Measurements from ENCODE around the gene GSTM5. TPM values are rescaled to one million over a fixed set of nuclear protein-coding genes. Genes with fewer than 3 reads are reported as not detected.
"Not testable (repeated sequence)": the region's sequence is repeated elsewhere in the genome, so short reads cannot be mapped to it uniquely, and the experiment has no call there.

GSTM5 gene
- total RNA-seq, 1 donor from 2014 or later = not detected

- no peak for TF ChIP-seq CTCF (IDR thresholded peaks at IDR 0.05)
- Mint-ChIP-seq H3K36me3 (ENCODE audit: low read depth) (peaks cover 3% of the 10 kb centered on the region), H3K27me3 (ENCODE audit: low read depth) (no peaks in the 10 kb centered on the region), H3K4me3 (ENCODE audit: unreplicated experiment) (no peak overlapping the region), H3K4me1 (ENCODE audit: low read depth) (peaks cover 9% of the 10 kb centered on the region), H3K9me3 (ENCODE audit: low read depth) (no peaks in the 10 kb centered on the region), H3K27ac (ENCODE audit: unreplicated experiment) (no peak overlapping the region)
- DNase-seq (ENCODE audit: low spot score) = no peak
Observed at GRCh38 chr1:109671067-109671466, 41.0 kb upstream of the GSTM5 start.

- not testable (repeated sequence) for H3K27ac Mint-ChIP-seq (ENCODE audit: unreplicated experiment); DNase-seq (ENCODE audit: low spot score); H3K27me3 Mint-ChIP-seq (ENCODE audit: low read depth); H3K4me3 Mint-ChIP-seq (ENCODE audit: unreplicated experiment); H3K36me3 Mint-ChIP-seq (ENCODE audit: low read depth); H3K4me1 Mint-ChIP-seq (ENCODE audit: low read depth); H3K9me3 Mint-ChIP-seq (ENCODE audit: low read depth)
Observed at GRCh38 chr1:109673861-109674260, 38.2 kb upstream of the GSTM5 start.

GRCh38 chr1:109676683-109677381 lies 35.2 kb upstream of the GSTM5 start:
- DNase-seq (ENCODE audit: low spot score); H3K4me3 Mint-ChIP-seq (ENCODE audit: unreplicated experiment); H3K27ac Mint-ChIP-seq (ENCODE audit: unreplicated experiment); H3K27me3 Mint-ChIP-seq (ENCODE audit: low read depth); H3K36me3 Mint-ChIP-seq (ENCODE audit: low read depth); H3K4me1 Mint-ChIP-seq (ENCODE audit: low read depth); H3K9me3 Mint-ChIP-seq (ENCODE audit: low read depth): not testable (repeated sequence)

GRCh38 chr1:109677459-109677858 lies 34.6 kb upstream of the GSTM5 start:
- Mint-ChIP-seq H3K4me3 (ENCODE audit: unreplicated experiment) (no peak overlapping the region), H3K27ac (ENCODE audit: unreplicated experiment) (no peak overlapping the region)

GRCh38 chr1:109678637-109679036 lies 33.4 kb upstream of the GSTM5 start:
- H3K27ac Mint-ChIP-seq (ENCODE audit: unreplicated experiment); H3K4me3 Mint-ChIP-seq (ENCODE audit: unreplicated experiment); H3K4me1 Mint-ChIP-seq (ENCODE audit: low read depth): not testable (repeated sequence)

More at GRCh38 chr1:109677459-109677858, 34.6 kb upstream of the GSTM5 start:
- no peak for DNase-seq (ENCODE audit: low spot score)
- no peak for TF ChIP-seq CTCF (IDR thresholded peaks at IDR 0.05)
- H3K4me1 Mint-ChIP-seq (ENCODE audit: low read depth) = peaks cover 5% of the 10 kb centered on the region
- no peaks in the 10 kb centered on the region for H3K27me3 Mint-ChIP-seq (ENCODE audit: low read depth)
- H3K9me3 Mint-ChIP-seq (ENCODE audit: low read depth) = no peaks in the 10 kb centered on the region
- H3K36me3 Mint-ChIP-seq (ENCODE audit: low read depth) = peaks cover 1% of the 10 kb centered on the region

GRCh38 chr1:109684777-109685176 lies 27.3 kb upstream of the GSTM5 start:
- H3K4me3 Mint-ChIP-seq (ENCODE audit: unreplicated experiment); H3K27me3 Mint-ChIP-seq (ENCODE audit: low read depth); DNase-seq (ENCODE audit: low spot score); H3K27ac Mint-ChIP-seq (ENCODE audit: unreplicated experiment); H3K9me3 Mint-ChIP-seq (ENCODE audit: low read depth); H3K36me3 Mint-ChIP-seq (ENCODE audit: low read depth); H3K4me1 Mint-ChIP-seq (ENCODE audit: low read depth): not testable (repeated sequence)

More at GRCh38 chr1:109678637-109679036, 33.4 kb upstream of the GSTM5 start:
- not testable (repeated sequence) for DNase-seq (ENCODE audit: low spot score); H3K27me3 Mint-ChIP-seq (ENCODE audit: low read depth); H3K9me3 Mint-ChIP-seq (ENCODE audit: low read depth); H3K36me3 Mint-ChIP-seq (ENCODE audit: low read depth)

GRCh38 chr1:109685399-109685798 lies 26.7 kb upstream of the GSTM5 start:
- not testable (repeated sequence) for H3K9me3 Mint-ChIP-seq (ENCODE audit: low read depth); H3K4me1 Mint-ChIP-seq (ENCODE audit: low read depth); H3K4me3 Mint-ChIP-seq (ENCODE audit: unreplicated experiment); H3K27me3 Mint-ChIP-seq (ENCODE audit: low read depth); H3K27ac Mint-ChIP-seq (ENCODE audit: unreplicated experiment); DNase-seq (ENCODE audit: low spot score); H3K36me3 Mint-ChIP-seq (ENCODE audit: low read depth)

GRCh38 chr1:109685890-109686289 lies 26.2 kb upstream of the GSTM5 start:
- not testable (repeated sequence) for DNase-seq (ENCODE audit: low spot score); H3K4me1 Mint-ChIP-seq (ENCODE audit: low read depth); H3K36me3 Mint-ChIP-seq (ENCODE audit: low read depth); H3K9me3 Mint-ChIP-seq (ENCODE audit: low read depth); H3K27me3 Mint-ChIP-seq (ENCODE audit: low read depth); H3K4me3 Mint-ChIP-seq (ENCODE audit: unreplicated experiment); H3K27ac Mint-ChIP-seq (ENCODE audit: unreplicated experiment)

GRCh38 chr1:109687109-109687508 lies 24.9 kb upstream of the GSTM5 start:
- not testable (repeated sequence) for H3K27me3 Mint-ChIP-seq (ENCODE audit: low read depth); H3K36me3 Mint-ChIP-seq (ENCODE audit: low read depth); DNase-seq (ENCODE audit: low spot score); H3K4me1 Mint-ChIP-seq (ENCODE audit: low read depth); H3K27ac Mint-ChIP-seq (ENCODE audit: unreplicated experiment); H3K9me3 Mint-ChIP-seq (ENCODE audit: low read depth)
- peak overlapping the region; percentile 71 for H3K4me3 Mint-ChIP-seq (ENCODE audit: unreplicated experiment)
